Activated CD4-positive, alpha-beta T cell treated with anti-CD3 and anti-CD28 coated beads for 36 hours (primary cell): ENCODE measurements around the gene FMC1. TPM values are rescaled to one million over a fixed set of nuclear protein-coding genes. Genes with fewer than 3 reads are reported as not detected.
A peak's percentile ranks its signal among the peaks of the same experiment; 100 is the strongest.

ENCODE experiments used
- ATAC-seq: fragments of 200-7000 bp; cut with Tn5 transposase; one replicate; pipeline ENCODE4 v1.10.0; 2021; ENCODE audit warnings: mild to moderate bottlenecking, moderate library complexity
- CTCF ChIA-PET: fragments of 350-600 bp; sonication (Branson Sonifier 250); formaldehyde crosslinking; loops from one replicate; lab custom pipeline; 2021; ENCODE audit warnings: antibody characterized with exemption; lab: Charles Lee
- POLR2A ChIA-PET: fragments of 350-600 bp; sonication (Branson Sonifier 250); formaldehyde crosslinking; loops from one replicate; lab custom pipeline; 2021; ENCODE audit warnings: antibody characterized with exemption, inconsistent platforms; lab: Charles Lee
- DNase-seq: peaks from one replicate; pipeline ENCODE4 v3.0.0-alpha.2; 2020
- H3K27ac Mint-ChIP-seq: one replicate; pipeline ENCODE4 v1.8.0; 2021; ENCODE audit warnings: mixed read lengths
- H3K27me3 Mint-ChIP-seq: one replicate; pipeline ENCODE4 v1.8.0; 2021; ENCODE audit warnings: mixed read lengths
- H3K36me3 Mint-ChIP-seq: one replicate; pipeline ENCODE4 v1.8.0; 2021; ENCODE audit warnings: low read depth, mixed read lengths
- H3K4me1 Mint-ChIP-seq: one replicate; pipeline ENCODE4 v1.8.0; 2021; ENCODE audit warnings: mixed read lengths
- H3K4me3 Mint-ChIP-seq: one replicate; pipeline ENCODE4 v1.8.0; 2021; ENCODE audit warnings: mild to moderate bottlenecking, moderate library complexity, mixed read lengths
- H3K9me3 Mint-ChIP-seq: one replicate; pipeline ENCODE4 v1.8.0; 2021; ENCODE audit warnings: low read depth, mixed read lengths
- intact Hi-C, 2 experiments: fragments of 100-400 bp; cut with DNase I in 1 of 2; cut with micrococcal nuclease in 1 of 2; formaldehyde crosslinking; loops; one replicate each; pipeline versions ENCODE4 v1.14.2 to v1.15.1; 2022 to 2024; cut with DNase I, micrococcal nuclease
- total RNA-seq, 2 experiments: library from RNA; stranded (reverse); gene quantifications; one replicate each; pipeline ENCODE4 v1.2.3, GENCODE V29; 2021

Gene FMC1
- 1 to 10 TPM; 1.7 to 7.8 TPM for total RNA-seq

- peak; percentile 90 for DNase-seq
- POLR2A ChIA-PET = interaction anchor here (2.2 kb wide), 1 partner anchor 18 kb away, joined by 17 read pairs; the partner anchor contains the start of gene LUC7L2
- peak within 1 kb of the TSS; percentile 97 for H3K4me3 Mint-ChIP-seq
- H3K9me3 Mint-ChIP-seq = peaks cover 6% of the 10 kb centered on the region
- peaks cover 2% of the 10 kb centered on the region for H3K27me3 Mint-ChIP-seq
- peaks cover 22% of the 10 kb centered on the region for H3K36me3 Mint-ChIP-seq
- CTCF ChIA-PET = no interaction called here
- intact Hi-C loops = loop anchor here (1.0 to 10.0 kb wide), 11 partner anchors 110 to 1574 kb away; partner anchors contain the start of genes KDM7A (in 2 of the 2), UBN2 (in 2 of the 2), PARP12 (in 1 of the 2) and TRIM24 (in 1 of the 2)
- peak; percentile 71 for ATAC-seq
- H3K27ac Mint-ChIP-seq = peak within 1 kb of the TSS; percentile 99
- peaks cover 25% of the 10 kb centered on the region for H3K4me1 Mint-ChIP-seq
Observed at GRCh38 chr7:139341058-139341775, at the start of gene FMC1. TSS of gene FMC1 (plus strand) at chr7:139341337. CDS start at chr7:139341385, 48 bp downstream.

DNA sequence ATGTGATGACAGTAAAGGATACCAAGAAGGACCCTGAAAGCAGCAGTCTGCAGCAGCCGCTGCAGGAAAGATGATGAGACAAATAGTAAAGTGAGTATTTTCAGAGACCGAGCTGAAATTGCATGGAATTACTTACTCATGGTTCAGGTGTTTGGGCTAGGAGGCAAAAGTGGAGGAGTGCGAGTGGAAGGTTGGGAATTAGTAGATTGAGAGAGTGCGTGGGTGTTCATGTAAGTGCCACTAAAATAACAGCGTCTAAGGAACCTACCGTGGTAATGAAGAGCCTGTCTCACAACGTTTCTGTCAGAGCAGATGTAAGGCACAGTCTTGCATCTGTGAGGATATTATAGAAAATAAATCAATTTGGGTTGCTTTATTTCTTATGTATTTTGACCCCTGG lies 48.3 kb upstream of the FMC1 start:
- Mint-ChIP-seq H3K4me1 (no peaks in the 10 kb centered on the region), H3K36me3 (peaks cover 6% of the 10 kb centered on the region), H3K9me3 (no peaks in the 10 kb centered on the region), H3K27ac (no peak overlapping the region), H3K27me3 (no peaks in the 10 kb centered on the region), H3K4me3 (no peak overlapping the region)
- intact Hi-C loops = no loop called here
- ChIA-PET POLR2A (no interaction called here), CTCF (interaction anchor here (0.6 to 0.9 kb wide), 2 partner anchors 74 to 174 kb away, joined by 3 read pairs; no protein-coding TSS in a partner anchor)
- no peak for DNase-seq
- ATAC-seq = no peak

- DNase-seq (no peak), ATAC-seq (no peak)
- intact Hi-C loops = no loop called here
- Mint-ChIP-seq H3K27me3 (no peaks in the 10 kb centered on the region), H3K4me1 (no peaks in the 10 kb centered on the region), H3K36me3 (peaks cover 6% of the 10 kb centered on the region), H3K4me3 (no peak overlapping the region), H3K9me3 (no peaks in the 10 kb centered on the region), H3K27ac (no peak overlapping the region)
- CTCF ChIA-PET = interaction anchor here (0.6 kb wide), 1 partner anchor 73 kb away, joined by 3 read pairs; no protein-coding TSS in a partner anchor
- POLR2A ChIA-PET = no interaction called here
Observed at GRCh38 chr7:139293534-139293933, 47.6 kb upstream of the FMC1 start.

DNA sequence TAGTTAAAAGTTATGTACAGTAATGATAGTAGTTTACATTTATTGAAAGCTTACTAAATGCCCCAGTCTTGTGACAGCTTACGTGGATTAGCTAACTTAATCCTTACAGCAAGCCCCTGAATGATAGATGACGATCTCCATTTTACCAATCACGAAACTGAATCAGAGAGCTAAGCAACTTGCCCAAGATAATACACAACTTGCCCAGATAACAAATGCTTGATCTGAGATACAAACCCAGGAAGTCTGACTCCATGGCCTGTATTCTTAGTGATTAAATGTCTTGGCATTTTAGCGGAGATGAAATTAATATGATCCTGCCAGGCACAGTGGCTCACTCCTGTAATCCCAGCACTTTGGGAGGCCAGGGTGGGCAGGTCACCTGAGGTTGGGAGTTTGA lies 46.9 kb upstream of the FMC1 start:
- ATAC-seq = no peak
- POLR2A ChIA-PET = no interaction called here
- Mint-ChIP-seq H3K27ac (no peak overlapping the region), H3K9me3 (no peaks in the 10 kb centered on the region), H3K36me3 (peaks cover 6% of the 10 kb centered on the region), H3K27me3 (no peaks in the 10 kb centered on the region), H3K4me3 (no peak overlapping the region), H3K4me1 (no peaks in the 10 kb centered on the region)
- DNase-seq = no peak
- intact Hi-C loops = no loop called here
- CTCF ChIA-PET = interaction anchor here (0.5 to 1.0 kb wide), 2 partner anchors 17 to 208 kb away, joined by 3 to 5 read pairs; no protein-coding TSS in a partner anchor

DNA sequence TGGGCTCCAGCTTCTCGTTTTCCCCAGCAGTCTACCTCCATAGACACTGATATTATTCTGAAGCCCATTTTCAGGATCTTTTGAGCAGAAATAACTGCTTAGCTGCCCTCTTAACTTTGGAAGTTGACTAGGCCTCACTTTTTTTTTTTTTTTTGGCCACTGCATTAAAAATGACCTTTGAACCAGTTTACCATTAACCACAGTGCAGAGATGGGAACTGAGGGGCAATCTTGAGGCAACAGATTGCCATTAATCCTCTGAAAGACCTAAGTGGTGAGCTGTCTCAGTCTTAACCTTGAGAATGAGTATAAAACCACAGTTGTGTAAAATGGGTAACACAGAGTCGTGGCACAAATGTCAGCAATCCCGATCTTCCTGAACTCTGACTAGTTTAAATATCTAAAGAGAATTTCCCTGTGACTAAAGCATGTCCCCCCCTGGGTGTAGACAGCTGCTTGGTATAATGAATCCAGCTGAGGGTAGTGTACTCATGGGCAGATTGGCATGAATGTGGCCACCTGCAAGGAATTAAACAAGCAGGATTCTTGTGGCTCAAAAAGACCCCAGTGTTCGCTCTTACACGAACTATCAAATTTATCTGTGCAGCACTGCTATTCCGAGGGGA lies 46.1 kb upstream of the FMC1 start:
- intact Hi-C loops = no loop called here
- no peaks in the 10 kb centered on the region for H3K9me3 Mint-ChIP-seq
- H3K4me3 Mint-ChIP-seq = no peak overlapping the region
- no peak for DNase-seq
- CTCF ChIA-PET = interaction anchor here (0.7 to 1.0 kb wide), 3 partner anchors 16 to 150 kb away, joined by 3 to 5 read pairs (median 3); no protein-coding TSS in a partner anchor
- peaks cover 6% of the 10 kb centered on the region for H3K36me3 Mint-ChIP-seq
- POLR2A ChIA-PET = no interaction called here
- ATAC-seq = no peak
- no peaks in the 10 kb centered on the region for H3K27me3 Mint-ChIP-seq
- no peak overlapping the region for H3K27ac Mint-ChIP-seq
- H3K4me1 Mint-ChIP-seq = no peaks in the 10 kb centered on the region

GRCh38 chr7:139297795-139298194 lies 43.3 kb upstream of the FMC1 start:
- ATAC-seq = no peak
- ChIA-PET CTCF (no interaction called here), POLR2A (no interaction called here)
- Mint-ChIP-seq H3K36me3 (peaks cover 10% of the 10 kb centered on the region), H3K9me3 (no peaks in the 10 kb centered on the region), H3K27ac (peak overlapping the region; percentile 6), H3K4me1 (no peaks in the 10 kb centered on the region), H3K27me3 (no peaks in the 10 kb centered on the region), H3K4me3 (no peak overlapping the region)
- DNase-seq = no peak
- intact Hi-C loops = no loop called here

GRCh38 chr7:139299296-139299695 lies 41.8 kb upstream of the FMC1 start:
- no peaks in the 10 kb centered on the region for H3K9me3 Mint-ChIP-seq
- no peak overlapping the region for H3K27ac Mint-ChIP-seq
- intact Hi-C loops = no loop called here
- no peak overlapping the region for H3K4me3 Mint-ChIP-seq
- ChIA-PET POLR2A (no interaction called here), CTCF (no interaction called here)
- H3K4me1 Mint-ChIP-seq = no peaks in the 10 kb centered on the region
- peaks cover 10% of the 10 kb centered on the region for H3K36me3 Mint-ChIP-seq
- ATAC-seq (no peak), DNase-seq (no peak)
- no peaks in the 10 kb centered on the region for H3K27me3 Mint-ChIP-seq

DNA sequence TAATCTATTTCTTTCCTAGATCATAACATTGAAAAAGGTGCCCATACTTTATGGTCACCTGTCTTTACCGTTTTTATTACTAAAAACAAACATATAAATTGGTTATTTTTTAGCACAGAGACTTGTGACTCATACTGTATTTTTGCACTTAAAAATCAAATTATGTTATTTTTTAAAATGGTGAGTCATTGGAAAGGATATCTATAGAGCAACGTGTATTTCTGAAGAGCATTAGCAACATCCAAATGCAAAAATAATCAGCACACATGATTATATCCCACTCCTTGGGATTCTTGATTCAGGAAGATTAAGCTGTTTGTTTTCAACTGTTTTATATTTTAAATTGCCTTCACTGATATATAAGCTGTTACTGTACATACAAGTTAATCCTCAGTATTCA lies 40.7 kb upstream of the FMC1 start:
- H3K27me3 Mint-ChIP-seq = no peaks in the 10 kb centered on the region
- POLR2A ChIA-PET = no interaction called here

GRCh38 chr7:139304517-139304916 lies 36.6 kb upstream of the FMC1 start:
- Mint-ChIP-seq H3K36me3 (peaks cover 6% of the 10 kb centered on the region), H3K9me3 (no peaks in the 10 kb centered on the region), H3K27me3 (no peaks in the 10 kb centered on the region), H3K4me3 (no peak overlapping the region), H3K4me1 (no peaks in the 10 kb centered on the region), H3K27ac (no peak overlapping the region)
- POLR2A ChIA-PET = no interaction called here
- no peak for DNase-seq
- CTCF ChIA-PET = interaction anchor here (0.6 to 0.7 kb wide), 2 partner anchors 26 to 129 kb away, joined by 3 to 4 read pairs; no protein-coding TSS in a partner anchor
- intact Hi-C loops = no loop called here
- no peak for ATAC-seq

More for the DNA sequence above, 40.7 kb upstream of the FMC1 start:
- Mint-ChIP-seq H3K4me3 (no peak overlapping the region), H3K36me3 (peaks cover 7% of the 10 kb centered on the region), H3K4me1 (no peaks in the 10 kb centered on the region), H3K27ac (no peak overlapping the region), H3K9me3 (no peaks in the 10 kb centered on the region)
- CTCF ChIA-PET = interaction anchor here (1.2 kb wide), 1 partner anchor 18 kb away, joined by 3 read pairs; no protein-coding TSS in a partner anchor
- no peak for DNase-seq
- intact Hi-C loops = no loop called here
- ATAC-seq = no peak

DNA sequence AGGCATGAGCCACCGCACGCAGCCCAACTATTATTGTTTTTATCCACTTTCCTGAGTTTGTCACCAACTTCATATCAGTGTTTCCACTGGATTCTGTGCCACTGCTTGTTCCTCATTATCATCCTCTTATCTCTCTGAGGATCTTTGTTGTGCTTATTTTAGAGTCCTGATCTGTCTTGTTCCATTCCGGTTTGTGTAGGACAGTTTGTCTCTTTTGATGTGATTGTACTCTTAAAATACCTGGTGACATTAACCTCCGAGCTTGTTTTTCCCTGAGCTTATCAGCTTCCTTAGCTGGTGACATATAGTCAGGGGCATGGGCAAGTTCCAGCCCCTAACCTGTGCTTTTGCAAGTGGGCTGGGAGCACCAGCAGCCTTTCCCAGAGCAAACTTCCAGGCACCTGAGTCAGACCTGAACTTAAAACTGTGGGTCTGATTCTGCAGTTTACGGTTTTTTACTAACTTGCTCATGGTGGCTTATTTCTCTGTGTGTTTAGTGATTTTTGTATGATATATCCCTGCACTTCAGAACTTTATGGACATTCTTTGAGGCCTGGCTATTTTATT lies 23.1 kb upstream of the FMC1 start:
- Mint-ChIP-seq H3K27me3 (no peaks in the 10 kb centered on the region), H3K9me3 (no peaks in the 10 kb centered on the region), H3K27ac (no peak overlapping the region), H3K4me1 (no peaks in the 10 kb centered on the region), H3K4me3 (no peak overlapping the region), H3K36me3 (no peaks in the 10 kb centered on the region)
- DNase-seq (no peak), ATAC-seq (no peak)
- ChIA-PET POLR2A (no interaction called here), CTCF (no interaction called here)
- intact Hi-C loops = no loop called here

DNA sequence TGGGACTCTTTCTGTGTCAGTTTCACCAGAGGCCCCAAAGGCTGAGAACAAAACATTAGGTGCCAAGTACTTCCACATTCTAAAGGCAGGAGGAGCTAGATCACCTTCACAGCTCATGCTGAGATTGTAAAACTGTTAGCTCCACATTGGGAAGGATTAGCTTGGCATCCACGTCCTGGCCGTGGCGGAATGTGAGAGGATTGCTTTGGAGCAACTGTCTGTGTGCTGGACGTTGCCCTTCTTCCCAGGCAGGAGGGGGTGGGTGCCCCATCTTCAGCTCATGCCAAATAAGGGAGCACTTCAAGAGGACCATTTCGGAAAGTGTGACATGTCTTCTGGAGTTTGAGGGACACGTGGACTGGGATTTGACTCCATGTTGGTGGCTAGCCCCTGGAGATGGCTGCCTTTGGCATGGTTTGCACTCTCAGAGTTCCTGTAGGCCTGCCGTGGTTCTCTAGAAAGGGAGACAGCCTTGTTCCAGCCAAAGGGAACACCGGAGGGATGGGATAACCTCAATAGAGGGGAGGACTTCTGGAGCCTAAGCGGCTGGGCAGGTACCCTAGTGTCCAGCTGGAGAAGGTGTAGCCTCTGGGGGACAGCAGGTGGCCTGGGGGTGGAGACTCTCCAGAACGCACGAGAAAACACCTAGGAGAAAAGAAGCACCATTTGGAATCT lies 19.9 kb upstream of the FMC1 start:
- DNase-seq (no peak), ATAC-seq (no peak)
- Mint-ChIP-seq H3K4me1 (no peaks in the 10 kb centered on the region), H3K9me3 (no peaks in the 10 kb centered on the region), H3K36me3 (no peaks in the 10 kb centered on the region), H3K4me3 (no peak overlapping the region), H3K27me3 (no peaks in the 10 kb centered on the region), H3K27ac (no peak overlapping the region)
- intact Hi-C loops = no loop called here
- ChIA-PET POLR2A (no interaction called here), CTCF (interaction anchor here (0.6 to 2.2 kb wide), 6 partner anchors 9 to 113 kb away, joined by 3 to 9 read pairs (median 3); no protein-coding TSS in a partner anchor)
